Mesenteric fat pad (tissue), 1 donor: Measurements from ENCODE around the gene POLR3GL. TPM values are rescaled to one million over a fixed set of nuclear protein-coding genes. Genes with fewer than 3 reads are reported as not detected.
"Not testable (repeated sequence)": the region's sequence is repeated elsewhere in the genome, so short reads cannot be mapped to it uniquely, and the experiment has no call there.

Experiments
- DNase-seq: peaks from one replicate; pipeline ENCODE4 v3.0.0-alpha.2; 2020; ENCODE audit warnings: low spot score
- total RNA-seq: library from RNA; stranded (reverse); fragmentation: NEBNext Ultra II Directional; extraction: Animal tissue kit (Norgen Biotek cat#: 25700); gene quantifications from one replicate; pipeline ENCODE4 v1.2.1, GENCODE V29; 2021
- donor health status: DM: yes; HTN: yes; CAD: no.

Gene POLR3GL
- total RNA-seq, 1 donor from 2014 or later, result 30.7 TPM

- DNase-seq, result no peak
These were observed 55.0 kb downstream of the POLR3GL start for GRCh38 chr1:146019231-146020057.

GRCh38 chr1:146020058-146021049 lies 55.9 kb downstream of the POLR3GL start:
- DNase-seq, result no peak

GRCh38 chr1:146021050-146021445 lies 56.6 kb downstream of the POLR3GL start:
- DNase-seq, result no peak

- no peak for DNase-seq
These were observed 57.3 kb downstream of the POLR3GL start, which contains the start of gene HJV for GRCh38 chr1:146021622-146022402. TSS of gene HJV (minus strand) at chr1:146021735. CDS start at chr1:146020231, 1,504 bp downstream.

- DNase-seq, result no peak
These were observed 58.1 kb downstream of the POLR3GL start for GRCh38 chr1:146022403-146023127.

GRCh38 chr1:146025787-146026495 lies 61.5 kb downstream of the POLR3GL start:
- DNase-seq, result not testable (repeated sequence)

GRCh38 chr1:146026650-146027049 lies 62.2 kb downstream of the POLR3GL start:
- not testable (repeated sequence) for DNase-seq

Other genes starting within 250 kb of the POLR3GL start
- not detected for gene CD160, start 245.2 kb upstream of the POLR3GL start, total RNA-seq
- gene RNF115, start 140.6 kb upstream of the POLR3GL start, total RNA-seq, result 15.1 TPM
- 26.6 TPM for gene POLR3C, start 140.5 kb upstream of the POLR3GL start, total RNA-seq
- 2.9 TPM for gene NUDT17, start 119.1 kb upstream of the POLR3GL start, total RNA-seq
- 23.3 TPM for gene PIAS3, start 105.6 kb upstream of the POLR3GL start, total RNA-seq
- 4.3 TPM for gene ANKRD35, start 78.8 kb upstream of the POLR3GL start, total RNA-seq
- gene ITGA10, start 54.6 kb upstream of the POLR3GL start, total RNA-seq, result 1.3 TPM
- gene PEX11B, start 46.0 kb upstream of the POLR3GL start, total RNA-seq, result 13.9 TPM
- 110 TPM for gene RBM8A, start 37.2 kb upstream of the POLR3GL start, total RNA-seq
- 26.6 TPM for gene LIX1L, start 6.7 kb upstream of the POLR3GL start, total RNA-seq
- 0.74 TPM for gene ANKRD34A, start 115 bp upstream of the POLR3GL start, total RNA-seq
- gene TXNIP, start 31.9 kb downstream of the POLR3GL start, total RNA-seq, result 692 TPM
- gene HJV, start 57.0 kb downstream of the POLR3GL start, total RNA-seq, result not detected
- 3.4 TPM for gene NBPF10, start 180.1 kb downstream of the POLR3GL start, total RNA-seq